CD8-positive, alpha-beta memory T cell (primary cell): ENCODE measurements around the gene COPRS. TPM values are rescaled to one million over a fixed set of nuclear protein-coding genes. Genes with fewer than 3 reads are reported as not detected.
"Not testable (repeated sequence)": the region's sequence is repeated elsewhere in the genome, so short reads cannot be mapped to it uniquely, and the experiment has no call there.

ENCODE experiments used
- CTCF ChIA-PET: fragments of 350-600 bp; sonication (Branson Sonifier 250); formaldehyde crosslinking; loops from one replicate; lab custom pipeline; 2021; ENCODE audit warnings: antibody characterized with exemption; lab: Charles Lee
- POLR2A ChIA-PET: fragments of 350-600 bp; sonication (Branson Sonifier 250); formaldehyde crosslinking; loops from one replicate; lab custom pipeline; 2021; ENCODE audit warnings: antibody characterized with exemption; lab: Charles Lee
- DNase-seq, 5 donors: peaks; one replicate each; pipeline versions ENCODE4 v3.0.0 to v3.0.0-alpha.2; 2020 to 2022; ENCODE audit warnings: mixed read lengths in 1 of 5
- H3K27ac ChIP-seq: one replicate; pipeline ENCODE4 v1.7.0; 2013; ENCODE audit warnings: low read depth, mild to moderate bottlenecking, low read length, moderate library complexity
- H3K27me3 ChIP-seq: 2 replicates; pipeline ENCODE4 v1.7.0; 2013; ENCODE audit warnings: low read length, mild to moderate bottlenecking; ENCODE audit not compliant: insufficient read depth, poor library complexity, severe bottlenecking
- H3K36me3 ChIP-seq: 2 replicates; pipeline ENCODE4 v1.7.0; 2013; ENCODE audit warnings: mild to moderate bottlenecking, low read length, moderate library complexity; ENCODE audit not compliant: insufficient read depth
- H3K4me1 ChIP-seq: 2 replicates; pipeline ENCODE4 v1.7.0; 2013; ENCODE audit warnings: mild to moderate bottlenecking, low read length, moderate library complexity; ENCODE audit not compliant: insufficient read depth
- H3K4me3 ChIP-seq: 2 replicates; pipeline ENCODE4 v1.7.0; 2013; ENCODE audit warnings: mild to moderate bottlenecking, low read length
- H3K9me3 ChIP-seq: 2 replicates; pipeline ENCODE4 v1.7.0; 2013; ENCODE audit warnings: mild to moderate bottlenecking, low read length
- H3K27ac Mint-ChIP-seq, 8 donors: one replicate each; pipeline ENCODE4 v1.8.0; 2020 to 2021; ENCODE audit warnings: mixed read lengths in 8 of 8, mild to moderate bottlenecking in 6 of 8, inconsistent platforms in 3 of 8, moderate library complexity in 3 of 8
- H3K27me3 Mint-ChIP-seq, 2 donors: one replicate each; pipeline ENCODE4 v1.8.0; 2020 to 2021; ENCODE audit warnings: mixed read lengths in 2 of 2, mild to moderate bottlenecking in 1 of 2, moderate library complexity in 1 of 2
- H3K36me3 Mint-ChIP-seq, 3 donors: one replicate each; pipeline ENCODE4 v1.8.0; 2020 to 2021; ENCODE audit warnings: mixed read lengths in 3 of 3, inconsistent platforms in 1 of 3, mild to moderate bottlenecking in 1 of 3
- H3K4me1 Mint-ChIP-seq, 3 donors: one replicate each; pipeline ENCODE4 v1.8.0; 2020 to 2021; ENCODE audit warnings: mixed read lengths in 3 of 3, inconsistent platforms in 1 of 3, mild to moderate bottlenecking in 1 of 3
- H3K4me3 Mint-ChIP-seq, 7 donors: one replicate each; pipeline ENCODE4 v1.8.0; 2020 to 2021; ENCODE audit warnings: mixed read lengths in 7 of 7, mild to moderate bottlenecking in 6 of 7, moderate library complexity in 4 of 7, inconsistent platforms in 2 of 7
- H3K9me3 Mint-ChIP-seq, 5 donors: one replicate each; pipeline ENCODE4 v1.8.0; 2020 to 2022; ENCODE audit warnings: mixed read lengths in 5 of 5, mild to moderate bottlenecking in 3 of 5, moderate library complexity in 2 of 5, inconsistent platforms in 1 of 5
- polyA plus RNA-seq: library from polyadenylated mRNA; unstranded; fragments of 300-500 nt; fragmentation: Illumina TruSeq; gene quantifications from one replicate; pipeline ENCODE4 v1.2.3, GENCODE V29; 2021
- total RNA-seq, 2 experiments: library from RNA; stranded (reverse); gene quantifications; one replicate each; pipeline ENCODE4 v1.2.3, GENCODE V29; 2021

The COPRS gene
- total and polyA plus RNA-seq, 3 experiments from 2014 or later: 13.7 to 67.4 (median 66.6) TPM

GRCh38 chr17:31815212-31815730, 43.8 kb downstream of the COPRS start:
- H3K36me3 ChIP-seq: no peaks in the 10 kb centered on the region
- H3K27ac Mint-ChIP-seq: no peak overlapping the region
- H3K4me3 ChIP-seq: no peak overlapping the region
- no peaks in the 10 kb centered on the region for H3K9me3 ChIP-seq
- no peak for DNase-seq
- ChIA-PET POLR2A (no interaction called here), CTCF (no interaction called here)
- no peaks in the 10 kb centered on the region for H3K4me1 ChIP-seq
- no peak overlapping the region for H3K4me3 Mint-ChIP-seq
- peaks cover 0 to 2% (median 0%) of the 10 kb centered on the region in 3 donors for H3K36me3 Mint-ChIP-seq
- H3K27me3 Mint-ChIP-seq: peaks cover 22 to 24% of the 10 kb centered on the region in 2 donors
- H3K4me1 Mint-ChIP-seq: no peaks in the 10 kb centered on the region
- no peaks in the 10 kb centered on the region for H3K9me3 Mint-ChIP-seq
- H3K27ac ChIP-seq: no peak overlapping the region
- H3K27me3 ChIP-seq: no peaks in the 10 kb centered on the region

GRCh38 chr17:31811101-31811500, 47.9 kb downstream of the COPRS start:
- peaks cover 0 to 2% (median 0%) of the 10 kb centered on the region in 3 donors for H3K36me3 Mint-ChIP-seq
- no peaks in the 10 kb centered on the region for H3K9me3 ChIP-seq
- H3K4me1 ChIP-seq: no peaks in the 10 kb centered on the region
- ChIA-PET CTCF (no interaction called here), POLR2A (no interaction called here)
- no peak overlapping the region for H3K27ac ChIP-seq
- H3K27me3 ChIP-seq: no peaks in the 10 kb centered on the region
- no peak overlapping the region for H3K4me3 Mint-ChIP-seq
- H3K4me3 ChIP-seq: no peak overlapping the region
- peaks cover 19 to 29% of the 10 kb centered on the region in 2 donors for H3K27me3 Mint-ChIP-seq
- no peaks in the 10 kb centered on the region for H3K4me1 Mint-ChIP-seq
- no peak for DNase-seq
- peaks cover 0 to 4% (median 0%) of the 10 kb centered on the region in 5 donors for H3K9me3 Mint-ChIP-seq
- no peak overlapping the region for H3K27ac Mint-ChIP-seq
- H3K36me3 ChIP-seq: no peaks in the 10 kb centered on the region

DNA sequence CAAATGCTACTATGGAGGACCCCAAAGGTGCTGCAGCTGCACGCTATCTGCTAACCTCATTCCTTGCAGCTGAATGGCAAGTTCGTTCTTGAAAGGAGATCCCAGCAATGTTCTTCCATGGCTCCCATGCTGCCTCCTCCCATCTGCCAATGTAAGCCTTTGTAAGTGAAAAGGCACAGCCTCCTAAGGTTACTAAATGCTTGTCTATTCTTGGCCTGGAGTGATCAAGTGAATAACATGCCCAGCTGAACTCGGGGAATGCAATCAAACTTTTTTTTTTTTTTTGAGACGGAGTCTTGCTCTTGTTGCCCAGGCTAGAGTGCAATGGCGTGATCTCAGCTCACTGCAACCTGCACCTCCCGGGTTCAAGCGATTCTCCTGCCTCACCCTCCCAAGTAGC, 49.2 kb downstream of the COPRS start:
- H3K36me3 Mint-ChIP-seq, H3K4me3 ChIP-seq, H3K9me3 ChIP-seq, H3K27ac ChIP-seq, CTCF ChIA-PET, H3K4me1 ChIP-seq, H3K4me1 Mint-ChIP-seq, H3K27me3 ChIP-seq, H3K4me3 Mint-ChIP-seq, DNase-seq, H3K9me3 Mint-ChIP-seq, H3K36me3 ChIP-seq, POLR2A ChIA-PET: not testable (repeated sequence)
- H3K27ac Mint-ChIP-seq: peak overlapping the region in 1 of 8 donors; percentile 29
- H3K27me3 Mint-ChIP-seq: peaks cover 14 to 26% of the 10 kb centered on the region in 2 donors

GRCh38 chr17:31808521-31809050, 50.5 kb downstream of the COPRS start:
- DNase-seq: no peak
- peaks cover 0 to 2% (median 0%) of the 10 kb centered on the region in 3 donors for H3K36me3 Mint-ChIP-seq
- Histone ChIP-seq H3K27ac (no peak overlapping the region), H3K9me3 (no peaks in the 10 kb centered on the region), H3K4me1 (no peaks in the 10 kb centered on the region), H3K36me3 (no peaks in the 10 kb centered on the region), H3K4me3 (no peak overlapping the region), H3K27me3 (no peaks in the 10 kb centered on the region)
- peak overlapping the region in 1 of 8 donors; percentile 42 for H3K27ac Mint-ChIP-seq
- H3K27me3 Mint-ChIP-seq: peaks cover 14 to 25% of the 10 kb centered on the region in 2 donors
- no peaks in the 10 kb centered on the region for H3K4me1 Mint-ChIP-seq
- no peak overlapping the region for H3K4me3 Mint-ChIP-seq
- H3K9me3 Mint-ChIP-seq: peaks cover 0 to 4% (median 0%) of the 10 kb centered on the region in 5 donors
- ChIA-PET CTCF (no interaction called here), POLR2A (no interaction called here)

GRCh38 chr17:31807846-31808245, 51.2 kb downstream of the COPRS start:
- POLR2A ChIA-PET: no interaction called here
- Mint-ChIP-seq H3K4me1 (no peaks in the 10 kb centered on the region), H3K36me3 (peaks cover 0 to 2% (median 0%) of the 10 kb centered on the region in 3 donors), H3K27me3 (peaks cover 10 to 17% of the 10 kb centered on the region in 2 donors), H3K9me3 (peaks cover 0 to 4% (median 0%) of the 10 kb centered on the region in 5 donors), H3K4me3 (no peak overlapping the region), H3K27ac (no peak overlapping the region)
- Histone ChIP-seq H3K27me3 (no peaks in the 10 kb centered on the region), H3K4me1 (no peaks in the 10 kb centered on the region), H3K27ac (no peak overlapping the region), H3K9me3 (no peaks in the 10 kb centered on the region), H3K36me3 (no peaks in the 10 kb centered on the region), H3K4me3 (no peak overlapping the region)
- CTCF ChIA-PET: no interaction called here
- DNase-seq: no peak

DNA sequence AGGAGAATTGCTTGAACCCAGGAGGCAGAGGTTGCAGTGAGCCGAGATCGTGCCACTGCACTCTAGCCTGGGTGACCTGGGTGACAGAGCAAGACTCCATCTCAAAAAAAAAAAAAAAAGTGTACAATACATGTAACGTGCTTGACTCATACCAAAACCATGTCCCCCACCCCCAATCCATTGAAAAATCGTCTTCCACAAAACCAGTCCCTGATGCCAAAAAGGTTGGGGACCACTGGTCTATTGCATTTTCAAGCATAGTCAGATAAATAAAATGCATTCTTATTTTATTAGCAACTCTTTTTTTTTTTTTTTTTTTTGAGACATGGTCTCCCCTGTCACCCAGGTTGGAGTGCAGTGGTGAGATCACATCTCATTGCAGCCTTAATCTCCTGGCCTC, 52.1 kb downstream of the COPRS start:
- H3K27ac Mint-ChIP-seq: peak overlapping the region in 1 of 8 donors; percentile 61
- H3K4me1 Mint-ChIP-seq: no peaks in the 10 kb centered on the region
- peaks cover 0 to 4% (median 0%) of the 10 kb centered on the region in 5 donors for H3K9me3 Mint-ChIP-seq
- Histone ChIP-seq H3K36me3 (no peaks in the 10 kb centered on the region), H3K4me1 (no peaks in the 10 kb centered on the region), H3K4me3 (no peak overlapping the region), H3K27ac (no peak overlapping the region), H3K9me3 (no peaks in the 10 kb centered on the region), H3K27me3 (no peaks in the 10 kb centered on the region)
- ChIA-PET POLR2A (no interaction called here), CTCF (no interaction called here)
- no peak for DNase-seq
- no peak overlapping the region for H3K4me3 Mint-ChIP-seq
- H3K36me3 Mint-ChIP-seq: peaks cover 0 to 2% (median 0%) of the 10 kb centered on the region in 3 donors
- H3K27me3 Mint-ChIP-seq: peaks cover 7 to 13% of the 10 kb centered on the region in 2 donors

DNA sequence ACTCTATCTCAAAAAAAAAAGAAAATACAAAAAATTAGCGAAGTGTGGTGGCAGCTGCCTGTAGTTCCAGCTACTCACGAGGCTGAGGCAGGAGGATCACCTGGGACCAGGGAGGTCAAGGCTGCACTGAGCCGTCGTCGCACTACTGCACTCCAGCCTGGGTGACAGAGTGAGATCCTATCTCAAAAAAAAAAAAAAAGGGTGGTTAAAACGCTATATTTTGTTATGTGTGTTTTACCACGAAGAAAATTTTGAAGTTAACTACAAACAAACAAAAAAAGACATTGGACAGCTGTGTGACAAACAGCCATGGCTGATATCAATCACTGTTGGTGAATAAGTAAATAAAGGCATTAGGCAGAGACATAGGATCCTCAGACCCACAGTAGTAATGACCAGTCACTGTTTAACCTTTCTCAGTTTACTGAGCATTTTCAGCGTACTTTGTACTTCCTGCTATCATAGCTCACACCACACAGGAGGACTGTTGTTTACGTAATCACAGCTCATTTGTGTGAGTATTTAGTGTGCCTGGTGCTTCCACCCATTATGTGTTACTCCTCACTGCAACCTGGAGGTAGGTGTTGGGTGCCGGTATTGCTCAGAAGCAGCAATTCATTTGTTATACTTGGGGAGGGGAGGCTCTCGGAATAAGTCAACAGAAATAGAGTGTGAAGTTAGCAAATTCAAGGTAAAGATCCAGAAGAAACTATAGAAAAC, 55.4 kb downstream of the COPRS start:
- no peak for DNase-seq
- peaks cover 0 to under 1% (median 0%) of the 10 kb centered on the region in 5 donors for H3K9me3 Mint-ChIP-seq
- CTCF ChIA-PET: no interaction called here
- Histone ChIP-seq H3K9me3 (no peaks in the 10 kb centered on the region), H3K36me3 (no peaks in the 10 kb centered on the region), H3K27me3 (no peaks in the 10 kb centered on the region), H3K4me3 (no peak overlapping the region), H3K4me1 (no peaks in the 10 kb centered on the region), H3K27ac (no peak overlapping the region)
- no peaks in the 10 kb centered on the region for H3K36me3 Mint-ChIP-seq
- H3K4me1 Mint-ChIP-seq: no peaks in the 10 kb centered on the region
- POLR2A ChIA-PET: no interaction called here
- peak overlapping the region in 1 of 8 donors; percentile 12 for H3K27ac Mint-ChIP-seq
- H3K27me3 Mint-ChIP-seq: peaks cover 3 to 6% of the 10 kb centered on the region in 2 donors
- H3K4me3 Mint-ChIP-seq: no peak overlapping the region

- Mint-ChIP-seq H3K27ac (no peak overlapping the region), H3K4me3 (no peak overlapping the region), H3K36me3 (no peaks in the 10 kb centered on the region), H3K4me1 (no peaks in the 10 kb centered on the region), H3K9me3 (no peaks in the 10 kb centered on the region), H3K27me3 (peaks cover 3% of the 10 kb centered on the region in 2 donors)
- ChIA-PET CTCF (no interaction called here), POLR2A (no interaction called here)
- H3K4me3 ChIP-seq: no peak overlapping the region
- H3K27ac ChIP-seq: no peak overlapping the region
- H3K36me3 ChIP-seq: no peaks in the 10 kb centered on the region
- no peak for DNase-seq
- no peaks in the 10 kb centered on the region for H3K9me3 ChIP-seq
- no peaks in the 10 kb centered on the region for H3K4me1 ChIP-seq
- no peaks in the 10 kb centered on the region for H3K27me3 ChIP-seq
Measured at GRCh38 chr17:31802502-31802901, 56.5 kb downstream of the COPRS start.
